Ascending aorta (tissue), 2 donors: Measurements from ENCODE around the gene UBE2K. TPM values are rescaled to one million over a fixed set of nuclear protein-coding genes. Genes with fewer than 3 reads are reported as not detected.
"Not testable (repeated sequence)": the region's sequence is repeated elsewhere in the genome, so short reads cannot be mapped to it uniquely, and the experiment has no call there.

Experiments
- DNase-seq, 2 donors: peaks; one replicate each; pipeline ENCODE4 v3.0.0-alpha.2; 2019; ENCODE audit warnings: low spot score in 2 of 2
- H3K27ac ChIP-seq, 2 donors: fragments of 200-600 bp; sonication (generic); one replicate each; pipeline ENCODE4 v1.5.1; 2016 to 2017; ENCODE audit warnings: mild to moderate bottlenecking in 1 of 2
- H3K27me3 ChIP-seq: fragments of 200-600 bp; sonication (generic); one replicate; pipeline ENCODE4 v1.5.1; 2017
- H3K36me3 ChIP-seq, 2 donors: fragments of 200-600 bp; sonication (generic); one replicate each; pipeline ENCODE4 v1.5.1; 2016
- H3K4me1 ChIP-seq, 2 donors: fragments of 200-600 bp; sonication (generic); one replicate each; pipeline ENCODE4 v1.5.1; 2016 to 2017; ENCODE audit warnings: mild to moderate bottlenecking in 1 of 2
- H3K4me3 ChIP-seq, 2 donors: fragments of 200-600 bp; sonication (generic); one replicate each; pipeline ENCODE4 v1.5.1; 2016 to 2017; ENCODE audit warnings: mild to moderate bottlenecking in 1 of 2
- H3K9me3 ChIP-seq, 2 donors: fragments of 200-600 bp; sonication (generic); one replicate each; pipeline ENCODE4 v1.5.1; 2016
- CTCF ChIP-seq, 3 experiments: fragments of 200-600 bp in 2 of 3; fragments of 450-650 bp in 1 of 3; sonication (generic) in 2 of 3; IDR thresholded peaks; one replicate each; pipeline ENCODE4 v1.5.1; 2016 to 2019; ENCODE audit warnings: antibody characterized with exemption in 3 of 3, mild to moderate bottlenecking in 1 of 3, moderate library complexity in 1 of 3
- intact Hi-C: fragments of 100-400 bp; cut with DNase I; formaldehyde crosslinking; loops from one replicate; pipeline ENCODE4 v1.15.1; 2023
- total RNA-seq: library from RNA; depleted of rRNA; stranded (reverse); fragments of >200 nt; gene quantifications from one replicate; pipeline ENCODE4 v1.1.0, GENCODE V29; 2016

The UBE2K gene
- total RNA-seq, 1 donor from 2014 or later = 9.7 TPM

- DNase-seq = no peak
- H3K4me1 ChIP-seq = no peaks in the 10 kb centered on the region
- no peaks in the 10 kb centered on the region for H3K36me3 ChIP-seq
- H3K4me3 ChIP-seq = no peak overlapping the region
- no peak for TF ChIP-seq CTCF (IDR thresholded peaks at IDR 0.05)
- intact Hi-C loops = no loop called here
- H3K27me3 ChIP-seq = no peaks in the 10 kb centered on the region
- H3K9me3 ChIP-seq = no peaks in the 10 kb centered on the region
- H3K27ac ChIP-seq = no peak overlapping the region
These were observed 87.1 kb downstream of the UBE2K start for GRCh38 chr4:39785083-39785482.

GRCh38 chr4:39786838-39787237 lies 88.9 kb downstream of the UBE2K start:
- TF ChIP-seq CTCF (IDR thresholded peaks at IDR 0.05) = no peak
- Histone ChIP-seq H3K9me3 (no peaks in the 10 kb centered on the region), H3K27me3 (no peaks in the 10 kb centered on the region), H3K27ac (no peak overlapping the region), H3K4me3 (no peak overlapping the region), H3K36me3 (no peaks in the 10 kb centered on the region), H3K4me1 (no peaks in the 10 kb centered on the region)
- intact Hi-C loops = no loop called here
- DNase-seq = no peak

- no peak for DNase-seq
- Histone ChIP-seq H3K27ac (no peak overlapping the region), H3K36me3 (no peaks in the 10 kb centered on the region), H3K4me1 (no peaks in the 10 kb centered on the region), H3K27me3 (no peaks in the 10 kb centered on the region), H3K9me3 (no peaks in the 10 kb centered on the region), H3K4me3 (no peak overlapping the region)
- TF ChIP-seq CTCF (IDR thresholded peaks at IDR 0.05) = no peak
- intact Hi-C loops = no loop called here
These were observed 94.2 kb downstream of the UBE2K start for GRCh38 chr4:39792128-39792527.

DNA sequence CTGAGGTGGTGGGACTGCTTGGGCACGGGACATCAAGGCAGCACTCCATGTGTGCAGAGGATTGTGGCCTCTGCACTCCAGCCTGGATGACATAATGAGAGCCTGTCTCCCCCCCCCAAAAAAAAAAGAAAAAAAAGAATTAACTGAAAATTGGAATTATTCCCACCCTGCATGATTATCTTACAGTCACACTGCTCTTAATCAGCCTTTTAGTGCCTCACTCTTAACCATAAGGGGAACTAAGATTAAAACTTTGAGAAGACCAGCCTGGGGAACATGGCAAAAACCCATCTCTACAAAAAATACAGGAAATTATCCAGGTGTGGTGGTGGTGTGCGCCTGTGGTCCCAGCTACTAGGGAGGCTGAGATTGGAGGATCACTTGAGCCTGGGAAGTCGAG lies 94.6 kb downstream of the UBE2K start:
- no peak for TF ChIP-seq CTCF (IDR thresholded peaks at IDR 0.05)
- H3K4me1 ChIP-seq = no peaks in the 10 kb centered on the region
- no peak overlapping the region for H3K4me3 ChIP-seq
- no peak for DNase-seq
- intact Hi-C loops = no loop called here
- H3K27me3 ChIP-seq = no peaks in the 10 kb centered on the region
- no peak overlapping the region for H3K27ac ChIP-seq
- H3K9me3 ChIP-seq = no peaks in the 10 kb centered on the region
- no peaks in the 10 kb centered on the region for H3K36me3 ChIP-seq

GRCh38 chr4:39792976-39793375 lies 95.0 kb downstream of the UBE2K start:
- DNase-seq, H3K27me3 ChIP-seq, H3K4me1 ChIP-seq, intact Hi-C loops, H3K36me3 ChIP-seq, H3K9me3 ChIP-seq, H3K27ac ChIP-seq, H3K4me3 ChIP-seq: not testable (repeated sequence)

DNA sequence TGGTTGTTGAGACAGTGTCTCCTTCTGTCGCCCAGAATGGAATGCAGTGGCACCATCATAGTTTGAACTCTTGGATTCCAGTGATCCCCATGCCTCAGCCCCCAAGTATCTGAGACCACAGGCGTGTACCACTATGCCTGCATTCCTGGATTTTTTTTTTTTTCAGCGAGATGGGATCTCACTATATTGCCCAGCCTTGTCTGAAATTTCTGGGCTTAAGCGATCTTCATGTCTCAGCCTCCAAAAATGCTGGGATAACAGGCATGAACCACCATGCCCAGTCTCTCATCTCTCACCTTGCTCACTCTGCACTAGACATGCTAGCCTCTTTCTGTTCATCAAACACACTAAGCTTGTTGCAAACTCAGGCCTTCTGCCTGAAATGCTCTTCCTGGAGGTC lies 104.1 kb downstream of the UBE2K start:
- Histone ChIP-seq H3K36me3 (no peaks in the 10 kb centered on the region), H3K4me1 (no peaks in the 10 kb centered on the region), H3K27me3 (no peaks in the 10 kb centered on the region), H3K27ac (no peak overlapping the region), H3K9me3 (no peaks in the 10 kb centered on the region), H3K4me3 (no peak overlapping the region)
- no peak for DNase-seq
- intact Hi-C loops = no loop called here
- TF ChIP-seq CTCF (IDR thresholded peaks at IDR 0.05) = no peak
